Right cardiac atrium (tissue), 5 donors: ENCODE data around the gene TBXA2R. TPM values are rescaled to one million over a fixed set of nuclear protein-coding genes. Genes with fewer than 3 reads are reported as not detected.

Experiments
- ATAC-seq, 2 donors: fragments of 200-7000 bp; cut with Tn5 transposase; one replicate each; pipeline versions ENCODE4 v1.8.0 to v1.9.1; 2020; ENCODE audit warnings: moderate library complexity in 2 of 2, mild to moderate bottlenecking in 1 of 2
- DNase-seq, 3 donors: peaks; one replicate each; pipeline ENCODE4 v3.0.0-alpha.2; 2020
- H3K27ac ChIP-seq: one replicate; pipeline ENCODE4 v1.5.1; 2013; ENCODE audit warnings: mild to moderate bottlenecking, low read length, control low read depth, moderate library complexity
- H3K27me3 ChIP-seq: one replicate; pipeline ENCODE4 v1.6.1; 2013; ENCODE audit not compliant: control insufficient read depth, insufficient read depth
- H3K4me1 ChIP-seq: one replicate; pipeline ENCODE4 v1.6.1; 2013; ENCODE audit warnings: low read length; ENCODE audit not compliant: control insufficient read depth, insufficient read depth
- H3K4me3 ChIP-seq: one replicate; pipeline ENCODE4 v1.5.1; 2013; ENCODE audit warnings: low read length, control low read depth
- H3K9me3 ChIP-seq: one replicate; pipeline ENCODE4 v1.6.1; 2013; ENCODE audit warnings: low read length; ENCODE audit not compliant: control insufficient read depth
- WGBS: extraction: QIAGEN DNeasy Blood & Tissue Kit; methylation state at CpG from one replicate; pipeline ENCODE4 v1.1.7; 2013; 5-methylcytosine and 5-hydroxymethylcytosine counted together
- intact Hi-C, 4 donors: fragments of 100-400 bp; cut with DNase I; formaldehyde crosslinking; loops; one replicate each; pipeline versions ENCODE4 v1.11.0 to v1.14.0; 2022 to 2023
- polyA plus RNA-seq: library from polyadenylated mRNA; stranded (reverse); fragments of 200-250 nt; gene quantifications from one replicate; pipeline ENCODE4 v1.2.3, GENCODE V29; 2013
- total RNA-seq, 4 donors: library from RNA; stranded (reverse); fragmentation: NEBNext Ultra II Directional; extraction: Animal tissue kit (Norgen Biotek cat#: 25700); gene quantifications; one replicate each; pipeline ENCODE4 v1.2.1, GENCODE V29; 2021
- donor health status: healthy with polysubstance abuse.
- donor health status: DM: no; HTN: yes; CAD: no.
- donor health status: DM: no; HTN: no; CAD: no.
- donor health status: DM: no; HTN: yes; CAD: no; lungs with severe emphysema.
- donor health status: DM: yes; HTN: yes; CAD: no.

TBXA2R gene
- total and polyA plus RNA-seq, 5 donors = 1.3 to 2.2 (median 2.0) TPM

GRCh38 chr19:3627351-3627723 is 20.7 kb upstream of the TBXA2R start:
- Histone ChIP-seq H3K4me3 (no peak overlapping the region), H3K27me3 (no peaks in the 10 kb centered on the region), H3K4me1 (no peaks in the 10 kb centered on the region), H3K27ac (no peak overlapping the region), H3K9me3 (no peaks in the 10 kb centered on the region)
- no peak for ATAC-seq
- intact Hi-C loops = loop anchor here in 1 of 4 donors (10.0 kb wide), 1 partner anchor 53 kb away; the partner anchor contains the start of gene HMG20B
- 63% methylated on average over 7 of the region's 7 CpGs for WGBS
- DNase-seq = peak in 1 of 3 donors; percentile 56

GRCh38 chr19:3626473-3627350 is 20.0 kb upstream of the TBXA2R start, which contains the start of gene CACTIN:
Gene CACTIN, minus strand, starts transcription at chr19:3626790. Its CDS starts 28 bp downstream, at chr19:3626762.
- peak; percentile 97 to 98 for ATAC-seq
- peak; percentile 99 to 100 (median 100) for DNase-seq
- H3K4me3 ChIP-seq = peak within 1 kb of the TSS; percentile 46
- intact Hi-C loops = loop anchor here in 1 of 4 donors (10.0 kb wide), 1 partner anchor 52 kb away; the partner anchor contains the start of gene HMG20B
- H3K27ac ChIP-seq = peak within 1 kb of the TSS; percentile 86
- WGBS = under 1% methylated on average over 80 of the region's 80 CpGs
- no peaks in the 10 kb centered on the region for H3K4me1 ChIP-seq
- no peaks in the 10 kb centered on the region for H3K27me3 ChIP-seq
- no peaks in the 10 kb centered on the region for H3K9me3 ChIP-seq

GRCh38 chr19:3625996-3626472 is 19.4 kb upstream of the TBXA2R start:
- H3K27me3 ChIP-seq = no peaks in the 10 kb centered on the region
- no peaks in the 10 kb centered on the region for H3K9me3 ChIP-seq
- peak overlapping the region; percentile 46 for H3K4me3 ChIP-seq
- intact Hi-C loops = loop anchor here in 1 of 4 donors (10.0 kb wide), 1 partner anchor 51 kb away; the partner anchor contains the start of gene HMG20B
- WGBS = 2% methylated on average over 21 of the region's 21 CpGs
- no peaks in the 10 kb centered on the region for H3K4me1 ChIP-seq
- H3K27ac ChIP-seq = peak overlapping the region; percentile 86
- DNase-seq (no peak), ATAC-seq (peak in 1 of 2 donors; percentile 2)

- H3K4me1 ChIP-seq = no peaks in the 10 kb centered on the region
- intact Hi-C loops = loop anchor here in 1 of 4 donors (10.0 kb wide), 1 partner anchor 49 kb away; the partner anchor contains the start of gene HMG20B
- no peaks in the 10 kb centered on the region for H3K27me3 ChIP-seq
- H3K4me3 ChIP-seq = no peak overlapping the region
- DNase-seq (peak in 1 of 3 donors; percentile 47), ATAC-seq (no peak)
- 93% methylated on average over 34 of the region's 34 CpGs for WGBS
- no peak overlapping the region for H3K27ac ChIP-seq
- H3K9me3 ChIP-seq = no peaks in the 10 kb centered on the region
These were observed 17.0 kb upstream of the TBXA2R start for GRCh38 chr19:3623716-3624115.

GRCh38 chr19:3622224-3622623 is 15.5 kb upstream of the TBXA2R start:
- intact Hi-C loops = loop anchor here in 1 of 4 donors (10.0 kb wide), 1 partner anchor 47 kb away; the partner anchor contains the start of gene HMG20B
- Histone ChIP-seq H3K27ac (no peak overlapping the region), H3K4me1 (no peaks in the 10 kb centered on the region), H3K27me3 (no peaks in the 10 kb centered on the region), H3K9me3 (no peaks in the 10 kb centered on the region), H3K4me3 (no peak overlapping the region)
- no peak for DNase-seq
- no peak for ATAC-seq
- 80% methylated on average over 12 of the region's 12 CpGs for WGBS

GRCh38 chr19:3621689-3622088 is 15.0 kb upstream of the TBXA2R start:
- intact Hi-C loops = loop anchor here in 1 of 4 donors (10.0 kb wide), 1 partner anchor 47 kb away; the partner anchor contains the start of gene HMG20B
- WGBS = 94% methylated on average over 15 of the region's 15 CpGs
- Histone ChIP-seq H3K27me3 (no peaks in the 10 kb centered on the region), H3K27ac (no peak overlapping the region), H3K9me3 (no peaks in the 10 kb centered on the region), H3K4me3 (no peak overlapping the region), H3K4me1 (no peaks in the 10 kb centered on the region)
- DNase-seq (no peak), ATAC-seq (no peak)

- intact Hi-C loops = loop anchor here in 1 of 4 donors (10.0 kb wide), 1 partner anchor 46 kb away; the partner anchor contains the start of gene HMG20B
- Histone ChIP-seq H3K4me1 (no peaks in the 10 kb centered on the region), H3K9me3 (no peaks in the 10 kb centered on the region), H3K27me3 (no peaks in the 10 kb centered on the region), H3K27ac (no peak overlapping the region), H3K4me3 (no peak overlapping the region)
- ATAC-seq (no peak), DNase-seq (peak in 1 of 3 donors; percentile 47)
- WGBS = 84% methylated on average over 24 of the region's 24 CpGs
These were observed 14.3 kb upstream of the TBXA2R start for GRCh38 chr19:3620817-3621547.

GRCh38 chr19:3620145-3620816 is 13.6 kb upstream of the TBXA2R start:
- Histone ChIP-seq H3K4me1 (no peaks in the 10 kb centered on the region), H3K4me3 (no peak overlapping the region), H3K9me3 (no peaks in the 10 kb centered on the region), H3K27me3 (no peaks in the 10 kb centered on the region), H3K27ac (no peak overlapping the region)
- peak in 2 of 3 donors; percentile 73 to 74 for DNase-seq
- WGBS = 84% methylated on average over 19 of the region's 19 CpGs
- no peak for ATAC-seq
- intact Hi-C loops = loop anchor here in 1 of 4 donors (10.0 kb wide), 1 partner anchor 45 kb away; the partner anchor contains the start of gene HMG20B

- 85% methylated on average over 17 of the region's 17 CpGs for WGBS
- H3K4me3 ChIP-seq = no peak overlapping the region
- no peaks in the 10 kb centered on the region for H3K4me1 ChIP-seq
- DNase-seq = peak in 1 of 3 donors; percentile 55
- ATAC-seq = no peak
- H3K27me3 ChIP-seq = no peaks in the 10 kb centered on the region
- intact Hi-C loops = loop anchor here in 3 of 4 donors (5.0 to 10.0 kb wide), 4 partner anchors 45 to 315 kb away; partner anchors contain the start of gene HMG20B (in 1 of the 3)
- no peaks in the 10 kb centered on the region for H3K9me3 ChIP-seq
- no peak overlapping the region for H3K27ac ChIP-seq
These were observed 12.9 kb upstream of the TBXA2R start for GRCh38 chr19:3619631-3620012.
